Uterus (tissue), 4 donors: ENCODE data around the gene REV3L. TPM values are rescaled to one million over a fixed set of nuclear protein-coding genes. Genes with fewer than 3 reads are reported as not detected.

ENCODE experiments used
- DNase-seq, 2 donors: peaks; one replicate each; pipeline ENCODE4 v3.0.0-alpha.2; 2019 to 2020
- H3K27ac ChIP-seq, 2 donors: fragments of 200-600 bp; sonication (generic); 1 replicate in 1 of 2; 2 replicates in 1 of 2; pipeline ENCODE4 v1.5.1; 2016 to 2018
- H3K27me3 ChIP-seq, 2 donors: fragments of 200-600 bp; sonication (generic); one replicate each; pipeline ENCODE4 v1.5.1; 2018 to 2019; ENCODE audit warnings: control low read depth in 1 of 2
- H3K36me3 ChIP-seq, 2 donors: fragments of 200-600 bp; sonication (generic); one replicate each; pipeline ENCODE4 v1.5.1; 2019; ENCODE audit warnings: control low read depth in 1 of 2
- H3K4me1 ChIP-seq, 2 donors: fragments of 200-600 bp; sonication (generic); one replicate each; pipeline ENCODE4 v1.5.1; 2018 to 2019; ENCODE audit warnings: control low read depth in 1 of 2
- H3K4me3 ChIP-seq, 2 donors: fragments of 200-600 bp; sonication (generic); 1 replicate in 1 of 2; 2 replicates in 1 of 2; pipeline ENCODE4 v1.5.1; 2018 to 2019; ENCODE audit warnings: mild to moderate bottlenecking in 1 of 2
- H3K9me3 ChIP-seq, 2 donors: fragments of 200-600 bp; sonication (generic); one replicate each; pipeline ENCODE4 v1.5.1; 2019; ENCODE audit warnings: control low read depth in 1 of 2
- POLR2A ChIP-seq, 2 donors: fragments of 450-650 bp; IDR thresholded peaks; one replicate each; pipeline ENCODE4 v1.6.1; 2016; ENCODE audit warnings: antibody characterized with exemption in 2 of 2, mild to moderate bottlenecking in 1 of 2, moderate library complexity in 1 of 2
- intact Hi-C: fragments of 100-400 bp; cut with DNase I; formaldehyde crosslinking; loops from one replicate; pipeline ENCODE4 v1.15.1; 2023; ENCODE audit warnings: low total_unique reads
- total RNA-seq, 4 donors: library from RNA; depleted of rRNA in 3 of 4; stranded (reverse); fragments of >200 nt in 3 of 4; gene quantifications; one replicate each; pipeline versions ENCODE4 v1.1.0 to v1.2.4, GENCODE V29; 2014 to 2023
- TF ChIP-seq, protein P1 (sequence below), 4 experiments: fragments of 200-600 bp in 2 of 4; fragments of 450-650 bp in 2 of 4; sonication (generic) in 2 of 4; IDR thresholded peaks; one replicate each; pipeline ENCODE4 v1.5.1; 2016 to 2019; ENCODE audit warnings: antibody characterized with exemption in 4 of 4, mild to moderate bottlenecking in 2 of 4, moderate library complexity in 1 of 4
- donor health status: DM: yes; HTN: yes; CAD: no.

The REV3L gene, protein sequence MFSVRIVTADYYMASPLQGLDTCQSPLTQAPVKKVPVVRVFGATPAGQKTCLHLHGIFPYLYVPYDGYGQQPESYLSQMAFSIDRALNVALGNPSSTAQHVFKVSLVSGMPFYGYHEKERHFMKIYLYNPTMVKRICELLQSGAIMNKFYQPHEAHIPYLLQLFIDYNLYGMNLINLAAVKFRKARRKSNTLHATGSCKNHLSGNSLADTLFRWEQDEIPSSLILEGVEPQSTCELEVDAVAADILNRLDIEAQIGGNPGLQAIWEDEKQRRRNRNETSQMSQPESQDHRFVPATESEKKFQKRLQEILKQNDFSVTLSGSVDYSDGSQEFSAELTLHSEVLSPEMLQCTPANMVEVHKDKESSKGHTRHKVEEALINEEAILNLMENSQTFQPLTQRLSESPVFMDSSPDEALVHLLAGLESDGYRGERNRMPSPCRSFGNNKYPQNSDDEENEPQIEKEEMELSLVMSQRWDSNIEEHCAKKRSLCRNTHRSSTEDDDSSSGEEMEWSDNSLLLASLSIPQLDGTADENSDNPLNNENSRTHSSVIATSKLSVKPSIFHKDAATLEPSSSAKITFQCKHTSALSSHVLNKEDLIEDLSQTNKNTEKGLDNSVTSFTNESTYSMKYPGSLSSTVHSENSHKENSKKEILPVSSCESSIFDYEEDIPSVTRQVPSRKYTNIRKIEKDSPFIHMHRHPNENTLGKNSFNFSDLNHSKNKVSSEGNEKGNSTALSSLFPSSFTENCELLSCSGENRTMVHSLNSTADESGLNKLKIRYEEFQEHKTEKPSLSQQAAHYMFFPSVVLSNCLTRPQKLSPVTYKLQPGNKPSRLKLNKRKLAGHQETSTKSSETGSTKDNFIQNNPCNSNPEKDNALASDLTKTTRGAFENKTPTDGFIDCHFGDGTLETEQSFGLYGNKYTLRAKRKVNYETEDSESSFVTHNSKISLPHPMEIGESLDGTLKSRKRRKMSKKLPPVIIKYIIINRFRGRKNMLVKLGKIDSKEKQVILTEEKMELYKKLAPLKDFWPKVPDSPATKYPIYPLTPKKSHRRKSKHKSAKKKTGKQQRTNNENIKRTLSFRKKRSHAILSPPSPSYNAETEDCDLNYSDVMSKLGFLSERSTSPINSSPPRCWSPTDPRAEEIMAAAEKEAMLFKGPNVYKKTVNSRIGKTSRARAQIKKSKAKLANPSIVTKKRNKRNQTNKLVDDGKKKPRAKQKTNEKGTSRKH (N-terminal part only)
- 100 to 1,000 TPM in 2 of 4 donors, 10 to 100 TPM in 2; 67.9 to 318 (median 127) TPM for total RNA-seq

DNA sequence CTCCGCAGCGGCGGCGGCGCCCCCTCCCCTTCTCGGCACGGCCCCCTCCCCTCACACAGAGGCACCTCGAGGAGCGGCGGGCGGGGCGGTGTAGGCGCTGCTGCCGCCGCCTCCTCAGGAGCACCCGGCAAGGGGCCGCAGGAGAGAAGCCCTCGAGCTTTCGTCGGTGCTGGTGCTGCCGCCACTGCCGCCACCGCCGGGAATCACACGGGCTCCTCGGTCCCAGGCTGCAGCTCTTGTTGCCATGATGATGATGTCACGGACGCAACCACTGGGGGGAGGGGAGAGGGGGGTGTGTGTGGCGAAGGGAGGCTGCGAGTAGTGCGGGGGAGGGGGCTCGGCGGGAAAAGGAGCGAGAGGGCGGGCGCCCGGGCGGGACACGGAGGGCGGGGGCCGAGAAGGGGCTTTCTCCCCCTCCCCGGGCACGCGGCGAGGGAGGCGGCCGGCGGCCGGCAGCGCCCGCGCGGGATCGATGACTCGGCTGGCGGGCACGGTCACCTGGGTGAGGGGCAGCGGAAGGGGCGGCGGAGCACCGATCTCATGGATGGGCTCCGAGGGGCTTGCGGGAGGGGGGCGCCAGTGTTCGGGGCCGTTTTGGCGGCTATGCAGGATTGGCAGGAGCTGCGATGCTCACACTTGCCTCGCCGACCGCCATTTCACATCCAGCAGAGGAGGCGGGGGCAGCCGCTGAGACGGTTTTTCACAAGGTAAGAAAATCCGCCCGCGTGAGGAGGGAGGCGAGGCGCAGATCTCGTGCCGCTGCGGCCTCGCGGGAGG, at the start of gene REV3L:
Gene REV3L, minus strand, starts transcription at position 260 of the 777 bp plus-strand sequence. CDS start 330 bp downstream, outside the sequence.
- DNase-seq = peak; percentile 89 to 94
- Histone ChIP-seq H3K4me3 (peak within 1 kb of the TSS; percentile 76 to 86), H3K27me3 (no peaks in the 10 kb centered on the region), H3K9me3 (no peaks in the 10 kb centered on the region), H3K4me1 (peaks cover 0 to 10% of the 10 kb centered on the region in 2 donors), H3K36me3 (no peaks in the 10 kb centered on the region), H3K27ac (peak within 1 kb of the TSS; percentile 99 to 100)
- intact Hi-C loops = loop anchor here (5.0 kb wide), 2 partner anchors 124 to 199 kb away; partner anchors contain the start of gene TRAF3IP2
- TF ChIP-seq, protein P1, sequence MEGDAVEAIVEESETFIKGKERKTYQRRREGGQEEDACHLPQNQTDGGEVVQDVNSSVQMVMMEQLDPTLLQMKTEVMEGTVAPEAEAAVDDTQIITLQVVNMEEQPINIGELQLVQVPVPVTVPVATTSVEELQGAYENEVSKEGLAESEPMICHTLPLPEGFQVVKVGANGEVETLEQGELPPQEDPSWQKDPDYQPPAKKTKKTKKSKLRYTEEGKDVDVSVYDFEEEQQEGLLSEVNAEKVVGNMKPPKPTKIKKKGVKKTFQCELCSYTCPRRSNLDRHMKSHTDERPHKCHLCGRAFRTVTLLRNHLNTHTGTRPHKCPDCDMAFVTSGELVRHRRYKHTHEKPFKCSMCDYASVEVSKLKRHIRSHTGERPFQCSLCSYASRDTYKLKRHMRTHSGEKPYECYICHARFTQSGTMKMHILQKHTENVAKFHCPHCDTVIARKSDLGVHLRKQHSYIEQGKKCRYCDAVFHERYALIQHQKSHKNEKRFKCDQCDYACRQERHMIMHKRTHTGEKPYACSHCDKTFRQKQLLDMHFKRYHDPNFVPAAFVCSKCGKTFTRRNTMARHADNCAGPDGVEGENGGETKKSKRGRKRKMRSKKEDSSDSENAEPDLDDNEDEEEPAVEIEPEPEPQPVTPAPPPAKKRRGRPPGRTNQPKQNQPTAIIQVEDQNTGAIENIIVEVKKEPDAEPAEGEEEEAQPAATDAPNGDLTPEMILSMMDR (IDR thresholded peaks at IDR 0.05) = no peak
- peak; percentile 57 to 78 for TF ChIP-seq POLR2A (IDR thresholded peaks at IDR 0.05)

DNA sequence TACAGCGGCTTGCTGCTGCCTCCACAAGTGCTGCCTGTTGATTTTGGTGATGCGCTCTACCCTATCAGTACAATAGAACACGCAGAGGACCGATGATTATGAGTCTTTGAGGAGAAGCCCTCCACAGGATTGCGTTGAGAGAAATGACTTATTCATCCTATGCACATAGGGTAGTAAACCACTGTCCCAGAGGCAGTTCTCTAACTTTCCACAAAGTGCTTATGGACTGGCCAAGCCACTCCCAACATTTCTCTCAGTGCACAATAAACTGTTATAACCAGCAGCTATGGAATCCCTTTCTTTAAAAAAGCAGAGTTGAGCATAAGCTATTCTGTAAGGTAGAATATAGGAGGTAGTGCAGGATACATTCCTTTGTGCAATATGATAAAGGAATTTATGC, 48.2 kb upstream of the REV3L start:
- H3K27me3 ChIP-seq = no peaks in the 10 kb centered on the region
- no peaks in the 10 kb centered on the region for H3K36me3 ChIP-seq
- intact Hi-C loops = no loop called here
- no peak overlapping the region for H3K27ac ChIP-seq
- H3K9me3 ChIP-seq = no peaks in the 10 kb centered on the region
- no peak for DNase-seq
- no peak for TF ChIP-seq POLR2A (IDR thresholded peaks at IDR 0.05)
- H3K4me3 ChIP-seq = no peak overlapping the region
- no peaks in the 10 kb centered on the region for H3K4me1 ChIP-seq

DNA sequence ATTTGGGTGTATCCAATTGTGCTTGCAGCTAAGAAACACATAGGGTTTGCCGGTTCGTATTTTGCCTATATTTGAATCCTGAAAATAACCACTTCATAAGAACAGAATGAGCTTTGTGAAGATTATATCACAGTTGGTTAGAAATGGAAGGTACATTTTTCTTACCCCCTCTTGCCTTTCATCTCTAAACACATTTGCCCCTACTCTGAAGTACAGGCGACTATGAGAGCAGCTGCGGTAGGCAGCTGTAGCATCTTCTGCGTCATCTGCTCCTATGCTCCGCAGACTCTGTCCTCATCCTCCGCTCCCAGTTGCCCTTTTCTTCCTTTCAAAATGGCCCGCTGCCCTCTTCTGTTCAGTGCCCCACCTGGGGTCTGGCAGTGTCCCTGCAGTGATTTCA, 47.6 kb upstream of the REV3L start:
- H3K9me3 ChIP-seq = no peaks in the 10 kb centered on the region
- H3K27me3 ChIP-seq = no peaks in the 10 kb centered on the region
- no peak for DNase-seq
- peaks cover 0 to 3% of the 10 kb centered on the region in 2 donors for H3K4me1 ChIP-seq
- no peak overlapping the region for H3K4me3 ChIP-seq
- intact Hi-C loops = no loop called here
- no peak for TF ChIP-seq POLR2A (IDR thresholded peaks at IDR 0.05)
- TF ChIP-seq, protein P1 (IDR thresholded peaks at IDR 0.05) = no peak
- H3K27ac ChIP-seq = no peak overlapping the region
- H3K36me3 ChIP-seq = no peaks in the 10 kb centered on the region

DNA sequence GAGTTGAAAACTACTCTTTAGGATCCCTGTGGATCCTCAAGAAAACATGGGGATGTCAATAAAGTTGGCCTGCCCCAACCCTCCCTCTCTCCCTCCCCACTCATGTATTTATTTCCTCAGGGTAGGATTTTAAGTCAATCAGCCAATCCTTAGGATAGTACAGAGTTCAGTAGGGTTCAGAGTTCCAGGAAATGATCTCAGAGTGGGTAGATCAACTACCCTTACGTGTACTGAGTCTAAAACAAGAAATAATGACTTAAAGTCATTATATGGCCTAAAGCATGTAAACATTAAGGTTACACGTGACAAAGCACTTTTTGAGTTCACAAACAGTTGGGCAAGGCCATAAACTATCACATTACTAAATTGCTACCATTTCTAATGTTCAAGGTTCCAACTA, 47.2 kb upstream of the REV3L start:
- Histone ChIP-seq H3K27ac (no peak overlapping the region), H3K9me3 (no peaks in the 10 kb centered on the region), H3K4me3 (no peak overlapping the region), H3K4me1 (peaks cover 1 to 5% of the 10 kb centered on the region in 2 donors), H3K27me3 (no peaks in the 10 kb centered on the region), H3K36me3 (no peaks in the 10 kb centered on the region)
- intact Hi-C loops = no loop called here
- no peak for DNase-seq
- TF ChIP-seq, protein P1 (IDR thresholded peaks at IDR 0.05) = no peak
- no peak for TF ChIP-seq POLR2A (IDR thresholded peaks at IDR 0.05)
